Activated CD4-positive, alpha-beta T cell treated with anti-CD3 and anti-CD28 coated beads for 48 hours (primary cell): ENCODE results near the gene SPA17.

Experiments used
- DNase-seq: peaks from one replicate; pipeline ENCODE4 v3.0.0-alpha.2; 2020

Gene SPA17

GRCh38 chr11:124727474-124727873 is 53.8 kb downstream of the SPA17 start:
- no peak for DNase-seq

- no peak for DNase-seq
Observed at GRCh38 chr11:124728134-124728533, 54.4 kb downstream of the SPA17 start.

GRCh38 chr11:124729571-124729970 is 55.9 kb downstream of the SPA17 start:
- DNase-seq = no peak

GRCh38 chr11:124732230-124732629 is 58.5 kb downstream of the SPA17 start:
- no peak for DNase-seq

GRCh38 chr11:124736736-124737135 is 63.0 kb downstream of the SPA17 start:
- no peak for DNase-seq

GRCh38 chr11:124737638-124738305 is 64.1 kb downstream of the SPA17 start:
- DNase-seq = no peak

- DNase-seq = no peak
Observed at GRCh38 chr11:124738713-124739478, 65.2 kb downstream of the SPA17 start.

GRCh38 chr11:124739479-124740276 is 66.0 kb downstream of the SPA17 start, which contains the start of gene NRGN:
Gene NRGN, plus strand, starts transcription at chr11:124739942. Its CDS starts 143 bp downstream, at chr11:124740085.
- peak; percentile 92 for DNase-seq

GRCh38 chr11:124740277-124740882 is 66.7 kb downstream of the SPA17 start:
- DNase-seq = peak; percentile 80

GRCh38 chr11:124742555-124742954 is 68.9 kb downstream of the SPA17 start:
- DNase-seq = no peak

GRCh38 chr11:124743050-124743449 is 69.3 kb downstream of the SPA17 start:
- no peak for DNase-seq

- no peak for DNase-seq
Observed at GRCh38 chr11:124745270-124745834, 71.6 kb downstream of the SPA17 start.

- peak; percentile 64 for DNase-seq
Observed at GRCh38 chr11:124745835-124746620, 72.3 kb downstream of the SPA17 start.

GRCh38 chr11:124746621-124747243 is 73.0 kb downstream of the SPA17 start:
- DNase-seq = peak; percentile 84
